Panc1 (cell line): ENCODE results near the gene EYS. TPM values are rescaled to one million over a fixed set of nuclear protein-coding genes. Genes with fewer than 3 reads are reported as not detected.

Experiments
- ATAC-seq: fragments of 200-7000 bp; cut with Tn5 transposase; 2 replicates; pipeline ENCODE4 v1.9.1; 2020; ENCODE audit warnings: mild to moderate bottlenecking, moderate library complexity
- BruUV-seq: library from RNA; stranded (reverse); fragments of 400-500 nt; replicated peaks from 2 replicates; lab custom pipeline; 2021; lab: Mats Ljungman, UMichigan
- CTCF ChIA-PET: fragments of 300-600 bp; sonication (Branson Sonifier 250); formaldehyde crosslinking; loops from one replicate; lab custom pipeline; 2022; ENCODE audit warnings: antibody characterized with exemption; lab: Charles Lee
- POLR2A ChIA-PET: fragments of 300-600 bp; sonication (Branson Sonifier 250); formaldehyde crosslinking; loops from one replicate; lab custom pipeline; 2022; ENCODE audit warnings: antibody characterized with exemption; lab: Charles Lee
- DNase-seq: peaks from one replicate; pipeline ENCODE4 v3.0.0-alpha.2; 2010; ENCODE audit warnings: low read depth, low spot score
- H3K27ac ChIP-seq: 2 replicates; pipeline ENCODE4 v1.5.1; 2011; ENCODE audit warnings: mild to moderate bottlenecking, low read length, inconsistent platforms
- H3K27me3 ChIP-seq: fragments of 200-500 bp; sonication (Bioruptor generic); 2 replicates; pipeline ENCODE4 v1.6.0; 2014; ENCODE audit warnings: low read length, inconsistent platforms; ENCODE audit not compliant: control insufficient read depth, insufficient read depth
- H3K36me3 ChIP-seq: fragments of 200-500 bp; sonication (Bioruptor generic); 2 replicates; pipeline ENCODE4 v1.5.1; 2014; ENCODE audit warnings: inconsistent platforms, mild to moderate bottlenecking, low read length, moderate library complexity; ENCODE audit not compliant: control insufficient read depth, insufficient read depth
- H3K4me1 ChIP-seq: 2 replicates; pipeline ENCODE4 v1.5.1; 2011; ENCODE audit warnings: inconsistent platforms, mild to moderate bottlenecking, low read length, moderate library complexity; ENCODE audit not compliant: control insufficient read depth, insufficient read depth
- H3K4me3 ChIP-seq, 2 experiments: 2 replicates each; pipeline ENCODE4 v1.5.1; 2011 to 2012; ENCODE audit warnings: low read depth in 2 of 2, low read length in 2 of 2, mild to moderate bottlenecking in 2 of 2, inconsistent platforms in 1 of 2, moderate library complexity in 1 of 2
- H3K9me3 ChIP-seq: fragments of 200-500 bp; sonication (Bioruptor generic); 2 replicates; pipeline ENCODE4 v1.5.1; 2014; ENCODE audit warnings: low read depth, mild to moderate bottlenecking, inconsistent platforms, low read length, moderate library complexity; ENCODE audit not compliant: control insufficient read depth, insufficient read depth
- POLR2AphosphoS5 ChIP-seq: IDR thresholded peaks from 2 replicates; pipeline ENCODE4 v1.6.1; 2012; ENCODE audit warnings: mild to moderate bottlenecking, low read depth, low read length, moderate library complexity
- SIN3A ChIP-seq: IDR thresholded peaks from 2 replicates; pipeline ENCODE4 v1.6.1; 2012; ENCODE audit warnings: low read depth, mild to moderate bottlenecking, low read length, moderate library complexity, borderline replicate concordance; ENCODE audit not compliant: insufficient read depth
- TCF7L2 ChIP-seq: IDR thresholded peaks from 2 replicates; pipeline ENCODE4 v1.6.1; 2011; ENCODE audit warnings: mild to moderate bottlenecking, low read depth, low read length, inconsistent platforms
- in situ Hi-C: cut with HindIII; loops from 2 replicates; pipeline ENCODE4 v1.10.0; 2016; ENCODE audit warnings: low sequenced_read_pairs, low pct_unique_long_range_greater_than_20kb
- intact Hi-C: fragments of 100-400 bp; cut with micrococcal nuclease; formaldehyde crosslinking; loops from one replicate; pipeline ENCODE4 v1.10.0; 2022; ENCODE audit not compliant: unreplicated experiment
- total RNA-seq: library from RNA; stranded (reverse); gene quantifications from one replicate; pipeline ENCODE4 v1.2.1, GENCODE V29; 2021; ENCODE audit not compliant: unreplicated experiment
- TF ChIP-seq, protein P1 (sequence below): fragments of 450-650 bp; IDR thresholded peaks from 2 replicates; pipeline ENCODE4 v1.5.1; 2017; ENCODE audit warnings: mild to moderate bottlenecking
- TF ChIP-seq, protein P2 (sequence below), 2 experiments: IDR thresholded peaks; 2 replicates each; pipeline ENCODE4 v1.6.1; 2011 to 2012; ENCODE audit warnings: low read depth in 2 of 2, control low read depth in 1 of 2, low read length in 1 of 2, mild to moderate bottlenecking in 1 of 2, moderate library complexity in 1 of 2; ENCODE audit not compliant: insufficient read depth in 1 of 2

EYS gene
- total RNA-seq, 1 experiment from 2014 or later = not detected

DNA sequence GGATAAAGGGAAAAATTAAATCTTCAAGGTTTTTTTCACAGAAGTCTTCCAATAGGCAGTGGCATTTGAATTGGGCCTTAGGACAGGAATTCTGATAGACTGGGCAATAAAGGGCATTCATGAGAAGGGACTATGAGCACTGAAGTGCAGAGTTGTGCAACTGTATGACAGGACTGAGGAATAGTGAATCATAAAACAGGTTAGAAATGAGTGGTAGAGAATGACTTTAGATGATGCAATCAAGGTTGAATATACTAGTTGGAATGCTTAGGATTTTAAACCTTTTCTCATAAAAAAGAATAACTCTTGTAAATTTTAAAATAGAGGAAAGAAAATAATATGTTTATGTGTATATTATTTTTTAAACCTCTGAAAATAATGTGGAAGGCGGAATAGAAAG, 1126.7 kb downstream of the EYS start:
- H3K27ac ChIP-seq = no peak overlapping the region
- no peaks in the 10 kb centered on the region for H3K36me3 ChIP-seq
- no peaks in the 10 kb centered on the region for H3K9me3 ChIP-seq
- no peak overlapping the region for H3K4me3 ChIP-seq
- in situ Hi-C loops = no loop called here
- H3K4me1 ChIP-seq = no peaks in the 10 kb centered on the region
- no peaks in the 10 kb centered on the region for H3K27me3 ChIP-seq
- ChIA-PET CTCF (no interaction called here), POLR2A (no interaction called here)
- TF ChIP-seq, protein P1, sequence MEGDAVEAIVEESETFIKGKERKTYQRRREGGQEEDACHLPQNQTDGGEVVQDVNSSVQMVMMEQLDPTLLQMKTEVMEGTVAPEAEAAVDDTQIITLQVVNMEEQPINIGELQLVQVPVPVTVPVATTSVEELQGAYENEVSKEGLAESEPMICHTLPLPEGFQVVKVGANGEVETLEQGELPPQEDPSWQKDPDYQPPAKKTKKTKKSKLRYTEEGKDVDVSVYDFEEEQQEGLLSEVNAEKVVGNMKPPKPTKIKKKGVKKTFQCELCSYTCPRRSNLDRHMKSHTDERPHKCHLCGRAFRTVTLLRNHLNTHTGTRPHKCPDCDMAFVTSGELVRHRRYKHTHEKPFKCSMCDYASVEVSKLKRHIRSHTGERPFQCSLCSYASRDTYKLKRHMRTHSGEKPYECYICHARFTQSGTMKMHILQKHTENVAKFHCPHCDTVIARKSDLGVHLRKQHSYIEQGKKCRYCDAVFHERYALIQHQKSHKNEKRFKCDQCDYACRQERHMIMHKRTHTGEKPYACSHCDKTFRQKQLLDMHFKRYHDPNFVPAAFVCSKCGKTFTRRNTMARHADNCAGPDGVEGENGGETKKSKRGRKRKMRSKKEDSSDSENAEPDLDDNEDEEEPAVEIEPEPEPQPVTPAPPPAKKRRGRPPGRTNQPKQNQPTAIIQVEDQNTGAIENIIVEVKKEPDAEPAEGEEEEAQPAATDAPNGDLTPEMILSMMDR = no peak
- TF ChIP-seq POLR2AphosphoS5 = no peak
- TF ChIP-seq TCF7L2 = no peak
- TF ChIP-seq SIN3A = no peak
- TF ChIP-seq, protein P2, sequence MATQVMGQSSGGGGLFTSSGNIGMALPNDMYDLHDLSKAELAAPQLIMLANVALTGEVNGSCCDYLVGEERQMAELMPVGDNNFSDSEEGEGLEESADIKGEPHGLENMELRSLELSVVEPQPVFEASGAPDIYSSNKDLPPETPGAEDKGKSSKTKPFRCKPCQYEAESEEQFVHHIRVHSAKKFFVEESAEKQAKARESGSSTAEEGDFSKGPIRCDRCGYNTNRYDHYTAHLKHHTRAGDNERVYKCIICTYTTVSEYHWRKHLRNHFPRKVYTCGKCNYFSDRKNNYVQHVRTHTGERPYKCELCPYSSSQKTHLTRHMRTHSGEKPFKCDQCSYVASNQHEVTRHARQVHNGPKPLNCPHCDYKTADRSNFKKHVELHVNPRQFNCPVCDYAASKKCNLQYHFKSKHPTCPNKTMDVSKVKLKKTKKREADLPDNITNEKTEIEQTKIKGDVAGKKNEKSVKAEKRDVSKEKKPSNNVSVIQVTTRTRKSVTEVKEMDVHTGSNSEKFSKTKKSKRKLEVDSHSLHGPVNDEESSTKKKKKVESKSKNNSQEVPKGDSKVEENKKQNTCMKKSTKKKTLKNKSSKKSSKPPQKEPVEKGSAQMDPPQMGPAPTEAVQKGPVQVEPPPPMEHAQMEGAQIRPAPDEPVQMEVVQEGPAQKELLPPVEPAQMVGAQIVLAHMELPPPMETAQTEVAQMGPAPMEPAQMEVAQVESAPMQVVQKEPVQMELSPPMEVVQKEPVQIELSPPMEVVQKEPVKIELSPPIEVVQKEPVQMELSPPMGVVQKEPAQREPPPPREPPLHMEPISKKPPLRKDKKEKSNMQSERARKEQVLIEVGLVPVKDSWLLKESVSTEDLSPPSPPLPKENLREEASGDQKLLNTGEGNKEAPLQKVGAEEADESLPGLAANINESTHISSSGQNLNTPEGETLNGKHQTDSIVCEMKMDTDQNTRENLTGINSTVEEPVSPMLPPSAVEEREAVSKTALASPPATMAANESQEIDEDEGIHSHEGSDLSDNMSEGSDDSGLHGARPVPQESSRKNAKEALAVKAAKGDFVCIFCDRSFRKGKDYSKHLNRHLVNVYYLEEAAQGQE (IDR thresholded peaks at IDR 0.05; ENCODE audit: insufficient read depth in 1 of 2, low read depth in 2 of 2, low read length in 1 of 2) = no peak
- intact Hi-C loops = no loop called here
- DNase-seq (no peak), ATAC-seq (no peak)
- BruUV-seq = no TSS peak

DNA sequence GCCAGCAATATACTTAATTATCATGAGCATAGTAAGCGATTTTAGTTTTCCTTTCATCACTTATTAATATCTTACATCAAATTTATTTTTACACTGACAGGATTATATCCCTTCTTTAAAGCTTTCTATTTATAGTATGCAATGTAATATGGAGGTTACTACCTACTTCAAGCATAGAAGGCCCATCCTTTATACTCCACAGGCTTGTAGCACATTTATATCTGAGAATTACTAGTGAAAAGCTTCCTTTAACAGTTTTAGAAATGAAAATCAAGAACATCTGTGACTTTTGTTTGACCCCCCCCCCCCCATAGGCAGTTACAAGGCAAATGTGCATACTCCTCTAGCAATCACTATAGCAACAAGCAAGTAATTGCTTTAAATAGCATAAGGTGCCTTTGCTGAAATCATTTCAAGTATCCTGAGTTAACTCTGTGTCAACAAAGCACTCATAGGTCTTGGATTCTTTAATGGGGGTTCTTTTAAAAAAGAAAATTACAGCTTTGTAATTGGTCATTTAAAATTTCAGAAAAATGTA, 1153.7 kb downstream of the EYS start:
- ChIA-PET POLR2A (no interaction called here), CTCF (no interaction called here)
- Histone ChIP-seq H3K27me3 (no peaks in the 10 kb centered on the region), H3K36me3 (no peaks in the 10 kb centered on the region), H3K4me1 (no peaks in the 10 kb centered on the region), H3K4me3 (no peak overlapping the region), H3K27ac (no peak overlapping the region), H3K9me3 (no peaks in the 10 kb centered on the region)
- in situ Hi-C loops = no loop called here
- ATAC-seq (no peak), DNase-seq (no peak)
- no TSS peak for BruUV-seq
- intact Hi-C loops = no loop called here
- no peak for TF ChIP-seq POLR2AphosphoS5
- TF ChIP-seq, protein P2 (IDR thresholded peaks at IDR 0.05; ENCODE audit: insufficient read depth in 1 of 2, low read depth in 2 of 2, low read length in 1 of 2) = no peak
- TF ChIP-seq, protein P1 = no peak
- TF ChIP-seq TCF7L2 = no peak
